Pancreas (tissue), 10 donors: ENCODE results near the gene SPOCK1. TPM values are rescaled to one million over a fixed set of nuclear protein-coding genes. Genes with fewer than 3 reads are reported as not detected.

Experiments used
- ATAC-seq, 4 donors: fragments of 200-7000 bp; cut with Tn5 transposase; one replicate each; pipeline versions ENCODE4 v1.8.0 to v1.9.1; 2020; ENCODE audit warnings: mild to moderate bottlenecking in 4 of 4, moderate library complexity in 4 of 4
- DNase-seq, 6 donors: peaks; one replicate each; pipeline ENCODE4 v3.0.0-alpha.2; 2020
- FAIRE-seq: peaks from 2 replicates; lab custom pipeline; 2012; peaks lifted over from hg19 to GRCh38; lab: Jason Lieb, UNC
- H3K27ac ChIP-seq, 4 donors: fragments of 200-600 bp; sonication (generic); 1 replicate in 3 of 4; 2 replicates in 1 of 4; pipeline versions ENCODE4 v1.5.0 to v1.8.0; 2020
- H3K27me3 ChIP-seq, 4 donors: fragments of 200-600 bp; one replicate each; pipeline ENCODE4 v1.8.0; 2021
- H3K36me3 ChIP-seq, 3 donors: fragments of 200-600 bp; sonication (generic) in 1 of 3; one replicate each; pipeline versions ENCODE4 v1.5.0 to v1.8.0; 2020 to 2021
- H3K4me1 ChIP-seq, 3 donors: fragments of 200-600 bp; one replicate each; pipeline ENCODE4 v1.8.0; 2021
- H3K4me3 ChIP-seq, 4 donors: fragments of 200-600 bp; sonication (generic) in 2 of 4; one replicate each; pipeline versions ENCODE4 v1.5.0 to v1.8.0; 2020 to 2021
- H3K9me3 ChIP-seq, 4 donors: fragments of 200-600 bp; one replicate each; pipeline ENCODE4 v1.8.0; 2021
- WGBS, 2 donors: extraction: QIAGEN DNeasy Blood & Tissue Kit; methylation state at CpG; one replicate each; pipeline ENCODE4 v1.1.7; 2013; 5-methylcytosine and 5-hydroxymethylcytosine counted together
- intact Hi-C, 3 donors: fragments of 100-400 bp; cut with DNase I; formaldehyde crosslinking; loops; one replicate each; pipeline versions ENCODE4 v1.11.1 to v1.14.2; 2022
- polyA plus RNA-seq, 2 donors: library from polyadenylated mRNA; stranded (reverse); fragments of 200-250 nt; gene quantifications; one replicate each; pipeline ENCODE4 v1.2.3, GENCODE V29; 2013
- total RNA-seq, 6 donors: library from RNA; stranded (reverse); fragmentation: NEBNext Ultra II Directional in 4 of 6; extraction: Animal tissue kit (Norgen Biotek cat#: 25700) in 4 of 6; gene quantifications; one replicate each; pipeline versions ENCODE4 v1.2.1 to v1.2.4, GENCODE V29; 2021 to 2023
- TF ChIP-seq, protein P1 (sequence below), 4 donors: fragments of 200-600 bp; sonication (generic) in 3 of 4; IDR thresholded peaks; one replicate each; pipeline versions ENCODE4 v1.5.0 to v1.8.0; 2021; ENCODE audit warnings: antibody characterized with exemption in 4 of 4
- donor health status: healthy with polysubstance abuse.
- donor health status: DM: no; HTN: no; CAD: no; lungs with moderate emphysema.
- donor health status: DM: no; HTN: no; CAD: no.
- donor health status: control.
- donor health status: control.
- donor health status: Bipolar disorder and iron deficiency.
- donor health status: DM: yes; HTN: yes; CAD: no.
- donor health status: DM: no; HTN: no; CAD: no.
- donor health status: DM: no; HTN: no; CAD: no.
- donor health status: DM: yes; HTN: yes; CAD: no.

SPOCK1 gene
- total and polyA plus RNA-seq, 8 donors, result 1.7 to 16.5 (median 5.3) TPM

DNA sequence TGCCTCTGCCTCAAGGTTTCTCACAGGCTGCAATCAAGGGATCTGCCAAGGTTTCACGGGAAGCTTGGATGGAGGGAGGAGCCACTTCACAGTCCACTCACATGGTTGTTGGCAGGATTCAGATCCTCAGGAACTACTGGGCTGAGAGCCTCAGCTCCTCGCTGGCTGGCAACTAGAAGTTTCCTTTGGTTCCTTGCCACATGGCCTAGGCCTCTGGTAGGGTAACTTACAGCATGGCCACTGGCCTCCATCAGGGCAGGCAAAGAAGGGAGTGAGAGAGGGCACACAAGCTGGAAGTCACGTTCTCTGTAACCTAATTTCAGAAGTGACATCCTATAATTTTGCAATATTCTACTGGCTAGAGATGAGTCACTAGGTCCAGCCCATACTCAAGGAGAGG is 32.2 kb downstream of the SPOCK1 start:
- FAIRE-seq (no peak), DNase-seq (no peak), ATAC-seq (no peak)
- no peak overlapping the region for H3K4me3 ChIP-seq
- TF ChIP-seq, protein P1, sequence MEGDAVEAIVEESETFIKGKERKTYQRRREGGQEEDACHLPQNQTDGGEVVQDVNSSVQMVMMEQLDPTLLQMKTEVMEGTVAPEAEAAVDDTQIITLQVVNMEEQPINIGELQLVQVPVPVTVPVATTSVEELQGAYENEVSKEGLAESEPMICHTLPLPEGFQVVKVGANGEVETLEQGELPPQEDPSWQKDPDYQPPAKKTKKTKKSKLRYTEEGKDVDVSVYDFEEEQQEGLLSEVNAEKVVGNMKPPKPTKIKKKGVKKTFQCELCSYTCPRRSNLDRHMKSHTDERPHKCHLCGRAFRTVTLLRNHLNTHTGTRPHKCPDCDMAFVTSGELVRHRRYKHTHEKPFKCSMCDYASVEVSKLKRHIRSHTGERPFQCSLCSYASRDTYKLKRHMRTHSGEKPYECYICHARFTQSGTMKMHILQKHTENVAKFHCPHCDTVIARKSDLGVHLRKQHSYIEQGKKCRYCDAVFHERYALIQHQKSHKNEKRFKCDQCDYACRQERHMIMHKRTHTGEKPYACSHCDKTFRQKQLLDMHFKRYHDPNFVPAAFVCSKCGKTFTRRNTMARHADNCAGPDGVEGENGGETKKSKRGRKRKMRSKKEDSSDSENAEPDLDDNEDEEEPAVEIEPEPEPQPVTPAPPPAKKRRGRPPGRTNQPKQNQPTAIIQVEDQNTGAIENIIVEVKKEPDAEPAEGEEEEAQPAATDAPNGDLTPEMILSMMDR (IDR thresholded peaks at IDR 0.05), result no peak
- intact Hi-C loops, result no loop called here
- no peaks in the 10 kb centered on the region for H3K9me3 ChIP-seq
- no peaks in the 10 kb centered on the region for H3K4me1 ChIP-seq
- 45 to 46% methylated on average over 3 of the region's 3 CpGs for WGBS, 2 donors
- no peak overlapping the region for H3K27ac ChIP-seq
- H3K36me3 ChIP-seq, result no peaks in the 10 kb centered on the region
- peaks cover 0 to 4% (median 0%) of the 10 kb centered on the region in 4 donors for H3K27me3 ChIP-seq

GRCh38 chr5:137465930-137466329 is 33.2 kb downstream of the SPOCK1 start:
- TF ChIP-seq, protein P1 (IDR thresholded peaks at IDR 0.05), result no peak
- Histone ChIP-seq H3K36me3 (no peaks in the 10 kb centered on the region), H3K9me3 (no peaks in the 10 kb centered on the region), H3K4me1 (no peaks in the 10 kb centered on the region), H3K4me3 (no peak overlapping the region), H3K27me3 (no peaks in the 10 kb centered on the region), H3K27ac (no peak overlapping the region)
- intact Hi-C loops, result no loop called here
- no peak for ATAC-seq
- no peak for FAIRE-seq
- DNase-seq, result no peak
- WGBS, 2 donors, result 18 to 22% methylated on average over 1 of the region's 1 CpG

GRCh38 chr5:137462816-137463520 is 36.2 kb downstream of the SPOCK1 start:
- FAIRE-seq, result no peak
- Histone ChIP-seq H3K27me3 (peaks cover 0 to 2% (median 0%) of the 10 kb centered on the region in 4 donors), H3K4me1 (no peaks in the 10 kb centered on the region), H3K27ac (no peak overlapping the region), H3K9me3 (no peaks in the 10 kb centered on the region), H3K4me3 (no peak overlapping the region), H3K36me3 (no peaks in the 10 kb centered on the region)
- DNase-seq, result no peak
- WGBS, 2 donors, result 69 to 79% methylated on average over 4 of the region's 4 CpGs
- intact Hi-C loops, result no loop called here
- ATAC-seq, result no peak
- TF ChIP-seq, protein P1 (IDR thresholded peaks at IDR 0.05), result no peak

- WGBS, 2 donors, result 47 to 49% methylated on average over 5 of the region's 5 CpGs
- ATAC-seq (no peak), FAIRE-seq (no peak), DNase-seq (no peak)
- no peak overlapping the region for H3K4me3 ChIP-seq
- no peak overlapping the region for H3K27ac ChIP-seq
- no peaks in the 10 kb centered on the region for H3K9me3 ChIP-seq
- intact Hi-C loops, result no loop called here
- no peaks in the 10 kb centered on the region for H3K36me3 ChIP-seq
- H3K27me3 ChIP-seq, result peaks cover 0 to 2% (median 0%) of the 10 kb centered on the region in 4 donors
- TF ChIP-seq, protein P1 (IDR thresholded peaks at IDR 0.05), result no peak
- no peaks in the 10 kb centered on the region for H3K4me1 ChIP-seq
These were observed 36.9 kb downstream of the SPOCK1 start for GRCh38 chr5:137462265-137462590.
